HL-60 (cell line): Measurements from ENCODE around the gene NAPB.

Source experiments
- CTCF ChIP-seq: IDR thresholded peaks from one replicate; pipeline ENCODE4 v1.5.1; 2011; ENCODE audit warnings: low read length, control low read depth, inconsistent platforms; ENCODE audit not compliant: insufficient read depth
- REST ChIP-seq: IDR thresholded peaks from 2 replicates; pipeline ENCODE4 v1.6.1; 2012; ENCODE audit warnings: low read depth; ENCODE audit not compliant: insufficient replicate concordance

DNA sequence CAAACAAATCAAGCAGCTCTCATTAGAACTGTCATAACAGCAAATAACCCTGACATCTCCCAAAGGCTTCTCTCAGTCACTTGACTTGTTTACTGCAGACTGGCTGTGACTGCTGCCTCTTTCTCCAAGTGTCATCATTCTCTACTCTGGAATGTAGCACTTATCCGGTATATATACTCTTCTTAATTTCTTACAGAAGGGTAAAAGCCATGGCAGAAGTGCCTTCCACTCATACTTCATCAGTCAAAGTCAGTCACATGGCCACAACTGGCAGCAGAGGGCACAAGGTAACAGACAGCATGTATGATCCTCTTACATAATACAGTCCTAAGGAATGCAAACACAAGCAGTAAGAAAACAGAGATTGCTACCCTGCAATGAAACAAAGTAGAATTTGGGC lies 9.3 kb downstream of the NAPB start:
- TF ChIP-seq CTCF (no peak), REST (no peak)
